HUES64 (cell line): ENCODE results near the gene BATF.

Source experiments
- H3K27ac ChIP-seq: 2 replicates; pipeline ENCODE4 v1.7.0; 2013; ENCODE audit warnings: low read depth, low read length, inconsistent platforms
- H3K27me3 ChIP-seq: 2 replicates; pipeline ENCODE4 v1.6.1; 2013; ENCODE audit warnings: mild to moderate bottlenecking, low read length; ENCODE audit not compliant: insufficient read depth
- H3K36me3 ChIP-seq: 2 replicates; pipeline ENCODE4 v1.6.1; 2013; ENCODE audit warnings: mild to moderate bottlenecking, low read length; ENCODE audit not compliant: insufficient read depth
- H3K4me1 ChIP-seq: 2 replicates; pipeline ENCODE4 v1.6.1; 2013; ENCODE audit warnings: mild to moderate bottlenecking, low read length, moderate library complexity; ENCODE audit not compliant: insufficient read depth
- H3K4me3 ChIP-seq: 2 replicates; pipeline ENCODE4 v1.5.1; 2013; ENCODE audit warnings: mild to moderate bottlenecking, low read length, moderate library complexity
- H3K9ac ChIP-seq: 2 replicates; pipeline ENCODE4 v1.6.1; 2013; ENCODE audit warnings: mild to moderate bottlenecking, low read depth, low read length
- H3K9me3 ChIP-seq: 2 replicates; pipeline ENCODE4 v1.6.1; 2013; ENCODE audit warnings: low read depth, low read length; ENCODE audit not compliant: insufficient read depth
- WGBS: fragments of 150-250, 120-280 bp; methylation state at CpG from one replicate; pipeline ENCODE4 v1.1.7; 2013; ENCODE audit warnings: missing lambda C conversion rate; 5-methylcytosine and 5-hydroxymethylcytosine counted together

The BATF gene

DNA sequence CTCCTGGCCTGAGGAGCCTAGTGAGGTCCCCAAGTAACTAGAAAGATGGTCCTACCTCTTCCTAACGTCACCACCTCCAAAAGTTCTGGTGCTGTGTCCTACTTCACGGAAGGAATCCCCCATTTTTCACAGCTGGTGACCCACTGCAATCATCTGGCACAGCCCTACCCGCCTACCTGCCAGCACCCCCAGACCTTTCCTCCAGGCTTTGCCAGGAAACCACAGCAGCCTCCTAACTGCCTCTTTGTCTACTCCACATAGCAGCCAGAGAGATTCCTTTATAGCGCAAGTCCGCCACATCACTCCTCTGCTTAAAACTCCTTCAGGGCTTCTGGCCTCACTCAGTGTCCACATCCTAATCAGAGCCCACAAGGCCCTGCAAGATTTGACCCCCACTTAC lies 42.8 kb downstream of the BATF start:
- Histone ChIP-seq H3K4me1 (peaks cover 5% of the 10 kb centered on the region; the same call in 1 of the 2 replicates), H3K4me3 (no peak overlapping the region), H3K27me3 (no peaks in the 10 kb centered on the region), H3K9ac (no peak overlapping the region), H3K27ac (no peak overlapping the region), H3K9me3 (no peaks in the 10 kb centered on the region), H3K36me3 (no peaks in the 10 kb centered on the region)
- WGBS: 81% methylated on average over 5 of the region's 5 CpGs

DNA sequence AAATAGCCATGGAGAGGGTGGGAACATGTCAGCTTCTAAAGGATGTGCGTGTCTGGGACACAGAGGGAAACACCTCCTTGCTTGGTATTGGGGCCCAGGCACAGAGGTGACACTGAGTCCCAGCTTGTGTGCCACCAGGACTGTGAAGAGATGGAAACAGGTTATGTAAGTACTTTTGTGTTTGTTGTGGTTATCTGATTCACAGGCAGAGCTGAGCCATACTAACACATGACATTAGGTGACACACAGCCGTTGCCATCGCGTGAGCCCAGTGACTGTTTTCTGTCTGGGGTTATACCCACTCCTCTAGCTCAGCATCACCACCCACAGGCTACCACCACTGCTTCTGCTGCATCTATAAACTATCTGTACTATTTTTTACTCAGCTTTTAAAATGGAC lies 44.1 kb downstream of the BATF start:
- no peak overlapping the region for H3K4me3 ChIP-seq
- no peak overlapping the region for H3K27ac ChIP-seq
- H3K9ac ChIP-seq: no peak overlapping the region
- H3K36me3 ChIP-seq: no peaks in the 10 kb centered on the region
- no peaks in the 10 kb centered on the region for H3K4me1 ChIP-seq
- H3K27me3 ChIP-seq: no peaks in the 10 kb centered on the region
- H3K9me3 ChIP-seq: no peaks in the 10 kb centered on the region
- WGBS: 95% methylated on average over 4 of the region's 4 CpGs

DNA sequence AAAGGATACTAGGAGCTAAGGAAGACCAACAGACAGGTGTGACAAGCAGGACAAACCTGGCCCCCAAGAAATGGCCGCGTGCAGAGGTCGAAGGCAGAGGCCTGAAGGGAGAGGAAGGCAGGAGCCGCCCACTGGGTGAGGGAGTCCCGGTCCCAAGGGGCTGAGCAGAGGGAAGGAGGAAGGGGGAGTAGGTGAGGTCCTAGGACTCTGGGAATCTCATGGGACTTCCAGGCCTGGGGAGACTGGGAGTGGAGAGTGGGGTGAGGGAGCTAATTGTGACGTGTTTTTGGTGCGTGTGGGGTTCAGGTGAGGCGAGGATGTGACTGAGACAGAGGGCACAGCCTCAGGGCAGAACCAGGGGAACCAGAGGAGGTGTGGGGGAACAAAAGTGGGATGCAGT lies 44.5 kb downstream of the BATF start:
- 90% methylated on average over 8 of the region's 8 CpGs for WGBS
- no peaks in the 10 kb centered on the region for H3K27me3 ChIP-seq
- no peaks in the 10 kb centered on the region for H3K36me3 ChIP-seq
- H3K4me1 ChIP-seq: no peaks in the 10 kb centered on the region
- no peaks in the 10 kb centered on the region for H3K9me3 ChIP-seq
- no peak overlapping the region for H3K4me3 ChIP-seq
- no peak overlapping the region for H3K27ac ChIP-seq
- no peak overlapping the region for H3K9ac ChIP-seq

DNA sequence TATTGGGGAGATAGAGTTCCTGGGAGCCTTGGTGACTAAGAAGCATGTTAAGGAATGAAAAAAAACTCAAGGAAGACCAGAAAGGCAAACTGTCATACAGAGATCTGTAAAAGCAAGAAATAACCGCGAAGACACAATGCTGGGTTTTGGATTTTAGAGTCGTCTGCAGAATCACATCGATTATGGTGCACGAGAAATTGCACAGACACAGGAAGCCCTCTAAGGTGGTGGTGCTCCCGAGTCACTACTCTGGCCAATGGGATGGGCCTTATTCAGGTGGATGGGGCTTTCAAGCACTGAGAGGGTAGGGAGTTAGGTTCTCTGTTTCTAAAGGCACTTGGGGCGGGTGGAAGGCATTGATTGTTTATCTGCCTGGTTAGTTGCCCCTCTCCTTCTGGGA lies 45.9 kb downstream of the BATF start:
- Histone ChIP-seq H3K9me3 (no peaks in the 10 kb centered on the region), H3K27me3 (no peaks in the 10 kb centered on the region), H3K27ac (no peak overlapping the region), H3K36me3 (no peaks in the 10 kb centered on the region), H3K9ac (no peak overlapping the region), H3K4me3 (no peak overlapping the region), H3K4me1 (no peaks in the 10 kb centered on the region)
- 93% methylated on average over 7 of the region's 7 CpGs for WGBS

DNA sequence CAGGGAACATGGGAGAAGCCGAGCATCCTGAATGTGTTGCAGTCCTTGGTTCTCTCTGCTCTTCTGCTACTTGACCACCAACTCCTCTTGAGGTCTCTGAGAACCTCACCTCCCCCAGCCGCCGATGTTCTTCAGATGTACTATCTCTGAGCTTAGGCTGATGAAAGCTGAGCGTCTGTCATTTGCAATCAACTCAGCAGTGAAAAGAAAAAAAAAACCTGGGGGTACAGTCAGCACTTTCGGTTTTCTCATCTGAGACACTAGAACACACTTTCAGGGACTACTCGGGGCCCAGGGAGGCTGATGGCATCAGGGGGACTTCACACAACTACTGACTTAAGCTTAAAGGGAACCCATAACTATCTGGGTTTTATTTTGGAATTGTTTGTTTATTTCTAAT lies 46.5 kb downstream of the BATF start:
- Histone ChIP-seq H3K36me3 (no peaks in the 10 kb centered on the region), H3K9ac (no peak overlapping the region), H3K4me3 (no peak overlapping the region), H3K9me3 (no peaks in the 10 kb centered on the region), H3K4me1 (no peaks in the 10 kb centered on the region), H3K27me3 (no peaks in the 10 kb centered on the region), H3K27ac (no peak overlapping the region)
- WGBS: 96% methylated on average over 6 of the region's 6 CpGs

DNA sequence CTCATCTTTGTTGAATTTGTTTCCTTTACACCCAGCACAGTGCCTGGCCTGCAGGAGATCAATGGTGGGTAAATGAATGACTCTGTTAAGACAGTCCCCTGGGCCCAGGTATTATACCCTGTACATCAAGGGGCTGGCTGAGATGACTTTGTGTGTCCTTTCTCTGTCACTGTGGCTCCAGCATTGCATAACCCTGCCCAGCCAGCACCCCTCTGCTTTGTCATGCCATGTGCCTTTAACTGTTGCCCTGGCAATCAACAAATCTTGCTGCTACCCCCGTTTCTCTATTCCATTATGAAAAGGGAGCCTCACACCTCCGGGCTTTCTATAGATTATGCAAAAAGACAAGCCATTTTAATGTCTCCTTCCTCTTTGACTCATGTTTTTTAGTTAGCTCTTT lies 48.5 kb downstream of the BATF start:
- H3K4me1 ChIP-seq: no peaks in the 10 kb centered on the region
- no peaks in the 10 kb centered on the region for H3K36me3 ChIP-seq
- no peak overlapping the region for H3K9ac ChIP-seq
- WGBS: 72% methylated on average over 2 of the region's 2 CpGs
- no peak overlapping the region for H3K27ac ChIP-seq
- no peaks in the 10 kb centered on the region for H3K9me3 ChIP-seq
- no peaks in the 10 kb centered on the region for H3K27me3 ChIP-seq
- no peak overlapping the region for H3K4me3 ChIP-seq

DNA sequence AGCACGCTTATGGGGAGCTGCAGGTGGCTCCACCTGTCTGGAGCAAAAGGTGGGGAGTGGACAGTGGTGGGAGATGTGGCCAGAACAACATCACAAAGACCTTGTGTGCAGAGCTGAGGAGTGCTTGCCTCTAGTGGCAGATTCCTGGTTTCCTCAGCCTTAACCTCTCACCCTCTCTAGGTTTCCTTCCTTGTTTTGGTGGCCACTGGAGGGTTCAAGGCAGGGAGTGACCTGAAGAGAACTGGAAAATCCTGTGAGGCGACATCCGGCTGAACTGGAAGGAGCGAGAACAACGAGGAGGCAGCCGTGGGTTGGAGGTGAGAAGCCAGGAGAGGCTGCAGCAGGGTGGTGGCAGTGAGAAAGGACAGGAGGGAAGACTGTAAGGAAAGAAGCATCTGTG lies 49.8 kb downstream of the BATF start:
- no peaks in the 10 kb centered on the region for H3K27me3 ChIP-seq
- no peak overlapping the region for H3K9ac ChIP-seq
- no peaks in the 10 kb centered on the region for H3K9me3 ChIP-seq
- no peak overlapping the region for H3K27ac ChIP-seq
- no peaks in the 10 kb centered on the region for H3K36me3 ChIP-seq
- H3K4me1 ChIP-seq: no peaks in the 10 kb centered on the region
- H3K4me3 ChIP-seq: no peak overlapping the region
- 90% methylated on average over 6 of the region's 6 CpGs for WGBS

DNA sequence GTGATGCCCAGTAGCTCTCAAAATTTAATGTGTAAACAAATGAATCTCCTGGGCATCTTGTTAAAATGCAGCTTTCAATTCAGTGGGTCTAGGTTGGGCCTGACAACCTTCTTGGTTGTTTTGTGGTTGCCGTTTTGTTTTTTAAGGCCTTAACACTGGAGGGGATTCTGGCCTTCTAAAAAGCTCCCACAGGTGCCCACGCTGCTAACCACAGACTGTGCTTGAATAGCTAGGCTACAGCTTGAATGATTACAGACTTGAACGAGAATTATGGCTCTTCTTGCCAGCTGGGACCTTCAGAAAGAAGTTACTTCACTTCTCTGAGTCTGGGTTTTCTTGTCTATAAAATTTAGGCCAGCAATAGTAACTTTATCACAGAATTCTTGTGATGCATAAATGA lies 54.8 kb downstream of the BATF start:
- Histone ChIP-seq H3K9ac (no peak overlapping the region), H3K27ac (no peak overlapping the region)

DNA sequence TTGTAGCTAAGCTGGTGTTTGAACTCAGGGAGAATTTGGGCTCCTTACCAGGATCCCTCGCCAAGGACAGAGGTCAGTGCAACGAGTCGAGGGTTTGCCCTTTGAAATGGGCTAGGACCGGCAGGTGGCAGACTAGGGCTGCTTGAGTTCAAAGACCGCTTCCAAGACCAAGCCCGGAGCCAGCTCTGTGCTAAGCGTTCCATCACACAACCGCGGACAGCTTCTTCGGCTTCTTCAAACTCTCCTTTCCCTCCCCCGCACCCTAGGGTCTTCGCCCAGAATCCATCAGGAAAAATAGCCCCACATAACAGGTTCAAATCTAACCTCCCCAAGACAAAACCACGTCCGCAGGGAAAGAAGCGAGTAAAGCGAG lies 55.4 kb downstream of the BATF start:
- H3K4me1 ChIP-seq: peaks cover 8% of the 10 kb centered on the region; the same call in 1 of the 2 replicates
- 1% methylated on average over 16 of the region's 16 CpGs for WGBS
- H3K36me3 ChIP-seq: no peaks in the 10 kb centered on the region
- peak overlapping the region; percentile 64 for H3K4me3 ChIP-seq
- H3K9me3 ChIP-seq: no peaks in the 10 kb centered on the region
- no peak overlapping the region for H3K27ac ChIP-seq
- peak overlapping the region; percentile 47 for H3K9ac ChIP-seq
- peaks cover 11% of the 10 kb centered on the region for H3K27me3 ChIP-seq

More for the DNA sequence above, 54.8 kb downstream of the BATF start:
- peaks cover 11% of the 10 kb centered on the region for H3K27me3 ChIP-seq
- H3K4me1 ChIP-seq: peaks cover 8% of the 10 kb centered on the region; the same call in 1 of the 2 replicates
- WGBS: 90% methylated on average over 3 of the region's 3 CpGs
- H3K4me3 ChIP-seq: no peak overlapping the region
- H3K9me3 ChIP-seq: no peaks in the 10 kb centered on the region
- no peaks in the 10 kb centered on the region for H3K36me3 ChIP-seq

DNA sequence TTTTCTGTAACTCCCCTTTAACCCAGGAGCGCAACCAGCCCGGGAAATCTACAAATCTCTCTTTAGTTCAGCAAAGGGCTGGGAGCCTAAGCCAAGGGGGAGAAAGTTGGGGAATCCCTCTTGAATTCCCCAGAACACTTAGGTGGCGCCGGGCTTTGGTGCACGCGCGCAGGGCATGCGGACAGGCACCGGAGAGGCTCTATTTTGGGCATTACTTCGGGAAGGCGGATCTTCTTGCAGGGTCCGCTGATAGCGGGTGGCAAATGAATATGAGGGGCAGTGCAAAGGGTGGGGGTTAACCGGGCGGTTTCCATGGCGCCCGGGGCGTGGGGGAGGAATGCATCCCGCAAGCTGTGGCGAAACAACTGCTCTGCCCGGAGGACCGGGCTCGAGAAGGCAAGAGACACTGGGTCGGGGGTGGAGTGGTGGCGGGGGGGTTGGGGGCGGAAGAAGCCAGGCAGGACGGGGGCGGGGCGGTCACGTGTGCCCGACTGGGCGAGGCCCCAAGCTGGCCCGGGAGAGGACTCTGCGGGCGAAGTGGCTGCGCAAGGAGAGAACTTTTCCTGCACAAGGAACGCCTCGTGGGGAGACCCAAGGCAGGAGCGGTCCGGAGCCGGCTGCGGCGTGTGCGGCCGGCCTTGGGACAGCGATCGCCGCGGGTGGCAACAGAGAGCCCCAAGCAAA lies 56.0 kb downstream of the BATF start, which contains the start of gene FLVCR2:
Gene FLVCR2 (plus strand): TSS at position 519 of the 684 bp plus-strand sequence. CDS start 353 bp downstream, outside the sequence.
- WGBS: under 1% methylated on average over 47 of the region's 49 CpGs
- H3K36me3 ChIP-seq: no peaks in the 10 kb centered on the region
- H3K27me3 ChIP-seq: peaks cover 11% of the 10 kb centered on the region
- peak within 1 kb of the TSS; percentile 64 for H3K4me3 ChIP-seq
- H3K4me1 ChIP-seq: peaks cover 8% of the 10 kb centered on the region; the same call in 1 of the 2 replicates
- peak within 1 kb of the TSS; percentile 62 for H3K9ac ChIP-seq
- H3K27ac ChIP-seq: no peak within 1 kb of the TSS
- no peaks in the 10 kb centered on the region for H3K9me3 ChIP-seq

DNA sequence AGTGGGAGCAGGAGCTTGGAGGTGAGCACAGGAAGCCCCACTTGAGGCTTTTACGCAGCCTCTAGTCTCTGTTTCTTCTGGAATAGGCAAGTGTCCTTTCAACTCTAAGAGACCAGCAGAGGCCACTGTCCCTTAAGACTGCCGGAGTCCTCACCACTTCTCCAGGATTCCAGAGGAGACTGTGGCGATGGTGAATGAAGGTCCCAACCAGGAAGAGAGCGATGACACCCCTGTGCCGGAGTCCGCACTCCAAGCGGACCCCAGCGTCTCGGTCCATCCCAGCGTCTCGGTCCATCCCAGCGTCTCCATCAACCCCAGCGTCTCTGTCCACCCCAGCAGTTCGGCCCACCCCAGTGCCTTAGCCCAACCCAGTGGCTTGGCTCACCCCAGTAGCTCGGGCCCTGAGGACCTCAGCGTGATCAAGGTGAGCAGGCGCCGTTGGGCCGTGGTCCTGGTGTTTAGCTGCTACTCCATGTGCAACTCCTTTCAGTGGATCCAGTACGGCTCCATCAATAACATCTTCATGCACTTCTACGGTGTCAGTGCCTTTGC lies 56.6 kb downstream of the BATF start:
- Histone ChIP-seq H3K27ac (no peak overlapping the region), H3K9me3 (no peaks in the 10 kb centered on the region), H3K4me3 (peak overlapping the region; percentile 64), H3K9ac (peak overlapping the region; percentile 62), H3K27me3 (peaks cover 11% of the 10 kb centered on the region), H3K4me1 (peaks cover 8% of the 10 kb centered on the region; the same call in 1 of the 2 replicates), H3K36me3 (no peaks in the 10 kb centered on the region)
- WGBS: 71% methylated on average over 21 of the region's 21 CpGs
